ENCODE results near the gene MED8.
"Not testable (repeated sequence)": the region's sequence is repeated elsewhere in the genome, so short reads cannot be mapped to it uniquely, and the experiment has no call there.

MED8 gene

GRCh38 chr1:43421976-43422750 is 32.6 kb upstream of the MED8 start:
- no peak for DNase-seq (ENCODE audit: low read depth)

- no peak for DNase-seq (ENCODE audit: low read depth)
These were observed 31.8 kb upstream of the MED8 start for GRCh38 chr1:43421396-43421795.

- no peak for DNase-seq (ENCODE audit: low read depth)
These were observed 31.3 kb upstream of the MED8 start for GRCh38 chr1:43420874-43421273.

- DNase-seq (ENCODE audit: low read depth) = no peak
These were observed 30.2 kb upstream of the MED8 start for GRCh38 chr1:43419627-43420425.

GRCh38 chr1:43418858-43419257 is 29.3 kb upstream of the MED8 start:
- DNase-seq (ENCODE audit: low read depth) = no peak

- no peak for DNase-seq (ENCODE audit: low read depth)
These were observed 26.3 kb upstream of the MED8 start for GRCh38 chr1:43415901-43416300.

GRCh38 chr1:43414634-43415223 is 25.1 kb upstream of the MED8 start:
- DNase-seq (ENCODE audit: low read depth) = peak; percentile 39

GRCh38 chr1:43413426-43413825 is 23.8 kb upstream of the MED8 start:
- not testable (repeated sequence) for DNase-seq (ENCODE audit: low read depth)

GRCh38 chr1:43410571-43410970 is 21.0 kb upstream of the MED8 start:
- no peak for DNase-seq (ENCODE audit: low read depth)

GRCh38 chr1:43405876-43406234 is 16.3 kb upstream of the MED8 start:
- no peak for DNase-seq (ENCODE audit: low read depth)

GRCh38 chr1:43405219-43405875 is 15.7 kb upstream of the MED8 start:
- no peak for DNase-seq (ENCODE audit: low read depth)

- DNase-seq (ENCODE audit: low read depth) = no peak
These were observed 14.8 kb upstream of the MED8 start for GRCh38 chr1:43404353-43404752.

- no peak for DNase-seq (ENCODE audit: low read depth)
These were observed 12.7 kb upstream of the MED8 start for GRCh38 chr1:43402089-43402865.

GRCh38 chr1:43400441-43400840 is 10.8 kb upstream of the MED8 start:
- not testable (repeated sequence) for DNase-seq (ENCODE audit: low read depth)

GRCh38 chr1:43398227-43398626 is 8.6 kb upstream of the MED8 start:
- no peak for DNase-seq (ENCODE audit: low read depth)

- DNase-seq (ENCODE audit: low read depth) = no peak
These were observed 6.5 kb upstream of the MED8 start for GRCh38 chr1:43396059-43396458.

GRCh38 chr1:43395523-43395922 is 5.9 kb upstream of the MED8 start:
- DNase-seq (ENCODE audit: low read depth) = no peak

- no peak for DNase-seq (ENCODE audit: low read depth)
These were observed 3.1 kb upstream of the MED8 start for GRCh38 chr1:43392702-43393101.

- no peak for DNase-seq (ENCODE audit: low read depth)
These were observed 987 bp downstream of the MED8 start for GRCh38 chr1:43388613-43389012.

- no peak for DNase-seq (ENCODE audit: low read depth)
These were observed 1.5 kb downstream of the MED8 start for GRCh38 chr1:43387976-43388599.

GRCh38 chr1:43386676-43387075 is 2.9 kb downstream of the MED8 start:
- no peak for DNase-seq (ENCODE audit: low read depth)

All from stimulated activated CD8-positive, alpha-beta memory T cell treated with anti-CD3 and anti-CD28 coated beads, Interleukin-7, amount 100 ng/mL, for 24 hours (primary cell).